ENCODE results near the gene PDZD2.
A peak's percentile ranks its signal among the peaks of the same experiment; 100 is the strongest.
"Not testable (repeated sequence)": the region's sequence is repeated elsewhere in the genome, so short reads cannot be mapped to it uniquely, and the experiment has no call there.

The PDZD2 gene

GRCh38 chr5:31771500-31771899 lies 132.6 kb downstream of the PDZD2 start:
- DNase-seq, result peak; percentile 20

- not testable (repeated sequence) for DNase-seq
Measured at GRCh38 chr5:31776294-31776693, 137.4 kb downstream of the PDZD2 start.

DNA sequence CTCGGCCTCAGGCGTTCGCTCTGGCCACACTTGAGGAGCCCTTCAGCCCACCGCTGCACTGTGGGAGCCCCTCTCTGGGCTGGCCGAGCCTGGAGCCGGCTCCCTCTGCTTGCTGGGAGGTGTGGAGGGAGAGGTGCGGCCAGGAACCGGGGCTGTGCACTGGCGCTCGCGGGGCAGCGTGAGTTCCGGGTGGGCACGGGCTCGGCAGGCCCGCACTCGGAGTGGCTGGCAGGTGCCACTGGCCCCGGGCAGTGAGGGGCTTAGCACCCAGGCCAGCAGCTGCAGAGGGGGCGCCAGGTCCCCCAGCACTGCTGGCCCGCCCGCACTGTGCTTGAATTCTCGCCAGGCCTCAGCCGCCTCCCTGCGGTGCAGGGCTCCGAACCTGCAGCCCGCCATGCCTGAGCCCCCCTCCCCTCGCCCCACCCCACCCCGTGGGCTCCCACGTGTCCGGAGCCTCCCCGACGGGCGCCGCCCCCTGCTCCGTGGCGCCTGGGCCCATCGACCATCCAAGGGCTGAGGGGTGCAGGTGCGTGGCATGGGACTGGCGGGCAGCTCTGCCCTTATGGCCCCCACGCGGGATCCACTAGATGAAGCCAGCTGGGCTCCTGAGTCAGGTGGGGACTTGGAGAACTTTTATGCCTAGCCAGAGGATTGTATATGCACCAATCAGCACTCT lies 138.2 kb downstream of the PDZD2 start:
- no peak for DNase-seq

- DNase-seq, result no peak
Measured at GRCh38 chr5:31781772-31782171, 142.8 kb downstream of the PDZD2 start.

DNA sequence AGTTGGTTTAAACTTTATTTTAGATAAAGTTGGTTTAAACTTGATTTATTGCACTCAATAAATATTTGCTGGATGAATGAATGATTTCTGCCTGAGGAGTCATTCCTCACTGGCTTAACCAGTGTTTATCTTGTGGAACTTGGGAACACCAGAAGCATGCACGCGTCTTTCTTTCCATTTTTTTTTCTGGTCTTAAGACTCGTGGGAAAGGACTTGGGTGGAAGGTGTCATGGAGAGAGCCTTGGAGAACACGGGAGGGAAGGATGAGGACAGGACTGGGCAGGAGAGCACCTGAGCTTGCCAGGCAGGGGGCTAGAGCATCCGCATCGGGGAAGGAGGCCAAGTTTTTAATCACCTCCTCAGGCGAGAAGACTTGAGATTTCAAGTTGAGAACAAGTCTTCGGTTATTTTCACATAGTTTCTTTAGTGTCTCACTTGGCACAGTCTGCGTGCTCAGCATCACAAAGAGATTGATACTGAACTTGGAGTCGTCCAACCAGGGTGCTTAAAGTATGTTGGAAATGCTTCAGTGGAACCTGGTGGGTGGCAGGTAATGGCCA lies 144.2 kb downstream of the PDZD2 start:
- DNase-seq, result no peak

DNA sequence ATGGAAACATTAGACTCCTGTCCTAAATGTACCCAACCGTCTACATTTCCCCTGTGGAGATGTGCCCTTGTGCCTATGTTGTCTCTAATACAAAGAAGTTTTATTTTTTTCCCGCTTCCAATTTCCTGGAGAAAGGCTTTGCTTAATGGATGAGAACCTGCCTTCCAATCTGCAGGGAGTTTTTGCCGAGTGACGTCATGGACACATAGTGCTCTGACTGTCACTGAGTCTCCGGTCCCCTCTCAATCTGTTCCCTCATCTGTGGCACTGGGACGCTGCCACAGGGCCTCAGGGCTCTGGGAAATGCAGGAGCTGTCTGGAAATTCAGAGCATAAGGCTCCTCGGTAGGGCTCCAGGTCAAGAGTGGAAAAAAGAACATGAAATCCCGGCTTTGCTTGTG lies 144.8 kb downstream of the PDZD2 start:
- DNase-seq, result no peak

DNA sequence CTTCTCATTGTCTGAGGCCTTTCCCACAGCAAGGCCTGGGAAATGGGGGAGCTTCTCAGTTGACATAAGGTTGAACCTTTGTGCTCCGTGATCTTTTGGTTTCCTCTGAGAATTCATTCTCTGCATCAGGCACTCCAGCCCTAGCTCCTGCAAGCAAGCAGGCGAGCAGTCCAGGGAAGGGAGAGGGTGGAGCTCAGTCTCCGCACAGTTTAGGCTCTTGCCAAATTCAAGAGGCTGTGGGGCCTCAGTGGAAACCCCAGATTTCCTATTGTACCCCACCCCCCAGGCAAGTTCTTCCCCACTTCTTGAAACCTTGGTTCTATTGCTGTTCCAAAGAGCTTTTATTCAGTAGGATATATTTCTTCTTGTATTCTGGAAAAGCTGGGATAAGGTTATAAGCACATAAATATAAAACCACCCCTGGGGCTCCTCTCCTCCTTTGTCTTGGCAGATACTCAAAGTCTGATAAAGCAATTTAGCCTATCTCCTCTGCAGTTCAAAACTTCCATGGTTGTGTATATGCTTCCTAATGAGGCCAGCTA lies 147.2 kb downstream of the PDZD2 start:
- DNase-seq, result no peak

- DNase-seq, result no peak
Measured at GRCh38 chr5:31794009-31794408, 155.1 kb downstream of the PDZD2 start.

- no peak for DNase-seq
Measured at GRCh38 chr5:31798168-31798567, 159.2 kb downstream of the PDZD2 start.

DNA sequence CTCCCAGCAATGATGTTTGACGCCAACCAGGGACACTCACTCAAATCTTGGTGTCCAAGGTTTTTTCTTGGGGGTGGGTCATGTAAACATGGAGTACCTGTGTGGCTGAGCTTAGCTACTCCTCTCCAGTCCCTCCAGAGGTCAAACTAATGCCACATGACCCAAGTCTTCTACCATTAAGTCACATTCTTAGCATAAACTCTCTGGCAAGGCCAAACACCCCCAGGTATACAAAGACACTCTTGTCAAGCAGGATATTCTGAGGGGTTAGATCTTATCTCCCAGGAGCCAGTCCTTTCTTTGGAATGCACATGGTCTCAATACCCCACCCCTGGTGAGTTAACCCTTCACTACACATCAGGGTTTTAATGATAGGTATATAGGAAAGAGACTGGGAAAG lies 161.4 kb downstream of the PDZD2 start:
- DNase-seq, result no peak

GRCh38 chr5:31805785-31806400 lies 167.0 kb downstream of the PDZD2 start:
- no peak for DNase-seq

DNA sequence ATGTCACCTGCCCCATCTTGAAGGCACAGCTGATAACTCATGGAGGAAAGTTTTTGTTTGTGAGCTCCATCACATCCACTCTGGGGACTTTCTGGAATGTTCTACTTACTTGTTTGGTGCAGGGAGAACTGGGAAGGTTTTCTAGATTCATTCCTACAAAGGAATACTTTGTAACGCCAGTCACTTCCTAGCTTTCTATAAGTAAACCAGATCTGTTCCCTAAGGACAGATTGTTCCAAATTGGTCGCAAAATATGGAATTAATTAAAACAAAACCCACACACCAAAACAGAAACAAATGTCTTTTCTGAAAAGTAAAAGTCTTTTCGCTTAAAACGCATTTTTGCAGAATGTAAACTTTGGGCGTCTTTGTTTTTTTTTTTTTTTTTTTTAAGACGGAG lies 167.6 kb downstream of the PDZD2 start:
- no peak for DNase-seq

DNA sequence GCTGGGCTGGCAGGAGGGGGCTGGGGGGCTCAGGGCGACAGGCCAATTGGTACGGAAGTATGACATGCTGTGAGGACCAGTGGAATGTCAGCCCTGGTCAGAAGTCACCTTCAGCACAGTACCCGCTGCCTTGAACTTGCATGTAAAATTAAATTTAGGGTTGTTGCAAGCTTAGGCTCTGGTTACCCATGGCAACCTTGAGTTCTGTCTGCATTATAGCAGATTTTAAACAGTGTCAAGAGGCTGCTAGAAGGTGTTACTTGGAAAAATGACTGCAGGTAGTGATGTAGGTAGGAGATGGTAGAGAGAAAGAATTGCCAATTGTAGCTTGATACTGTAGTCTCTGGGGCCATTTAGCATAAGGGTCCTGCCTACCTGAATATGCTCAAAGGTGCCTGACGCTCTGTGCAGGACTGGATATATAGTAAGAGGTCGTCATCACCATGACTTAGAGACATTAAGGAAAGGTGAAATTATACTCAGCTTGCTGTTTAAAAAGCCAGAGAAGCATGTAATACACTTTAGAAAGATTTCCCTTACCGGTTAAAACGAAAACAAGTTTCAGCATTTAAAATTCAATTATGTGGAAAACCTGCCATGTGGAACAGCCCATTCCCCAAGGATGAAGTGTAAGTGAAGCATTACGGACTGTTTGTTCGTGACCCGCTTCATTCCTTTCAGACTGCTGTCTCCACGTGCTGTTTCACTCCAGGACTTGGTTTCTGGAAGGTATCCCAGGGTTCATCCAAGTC lies 169.0 kb downstream of the PDZD2 start:
- no peak for DNase-seq

- peak; percentile 85 for DNase-seq
Measured at GRCh38 chr5:31809050-31809870, 170.3 kb downstream of the PDZD2 start.

GRCh38 chr5:31811210-31811609 lies 172.3 kb downstream of the PDZD2 start:
- DNase-seq, result peak; percentile 77

DNA sequence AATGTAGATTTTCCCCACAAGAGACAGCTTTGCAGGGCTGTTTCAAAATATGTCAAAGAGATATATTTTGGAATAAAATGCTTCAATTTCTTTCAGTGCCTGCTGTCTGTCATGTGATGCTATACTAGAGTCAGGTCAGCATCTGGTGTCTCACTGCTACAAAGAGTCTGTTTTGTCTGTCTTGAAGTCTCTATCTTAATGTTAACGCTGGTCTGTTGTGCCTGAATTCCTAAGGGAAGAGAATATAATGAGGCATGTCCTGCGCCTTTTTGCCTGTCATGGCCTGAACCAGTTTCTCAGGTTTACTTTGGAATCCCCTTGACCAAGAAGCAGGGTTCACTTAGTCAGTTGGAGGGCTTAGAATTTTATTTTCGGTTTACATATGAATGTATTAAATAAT lies 176.4 kb downstream of the PDZD2 start:
- DNase-seq, result no peak

GRCh38 chr5:31819926-31820516 lies 181.1 kb downstream of the PDZD2 start:
- peak; percentile 14 for DNase-seq

- peak; percentile 80 for DNase-seq
Measured at GRCh38 chr5:31823472-31823871, 184.5 kb downstream of the PDZD2 start.

GRCh38 chr5:31824869-31825517 lies 186.1 kb downstream of the PDZD2 start:
- no peak for DNase-seq

DNA sequence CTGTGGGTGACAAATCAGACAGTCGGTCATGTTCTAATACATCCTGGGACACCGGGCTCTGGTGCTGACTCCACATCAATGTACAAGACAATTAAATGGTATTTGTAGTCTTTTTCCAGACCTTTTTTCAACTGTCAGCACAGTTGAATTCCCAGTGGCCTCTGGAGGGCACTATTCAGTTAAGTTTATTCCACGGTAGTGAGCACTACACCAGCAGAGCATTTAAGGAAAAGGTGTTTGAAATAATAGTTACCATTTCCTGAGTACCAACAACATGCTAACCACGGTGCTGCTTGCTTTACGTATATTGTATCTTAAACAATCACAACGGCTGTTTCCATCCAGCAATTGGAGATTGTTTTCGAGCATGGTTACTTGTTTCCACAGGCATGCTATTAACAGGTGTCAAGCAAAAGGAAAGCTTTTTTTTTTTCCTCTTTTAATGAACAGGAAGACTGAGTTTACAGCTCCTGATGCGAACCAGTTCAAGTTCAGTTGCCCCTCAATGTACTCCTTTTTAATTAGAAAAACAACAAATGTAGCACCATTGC lies 186.7 kb downstream of the PDZD2 start:
- DNase-seq, result peak; percentile 87

- DNase-seq, result no peak
Measured at GRCh38 chr5:31827867-31828266, 188.9 kb downstream of the PDZD2 start.

All from hematopoietic multipotent progenitor cell treated with erythropoietin and hydrocortisone succinate and interleukin-3 and kit ligand, for 4 days (in vitro differentiated cells).